PFSK-1 (cell line): Measurements from ENCODE around the gene LRRC36.

Experiments
- FOXP2 ChIP-seq: optimal IDR thresholded peaks from 2 replicates; pipeline ENCODE3; 2011; ENCODE audit warnings: borderline replicate concordance, control low read depth, inconsistent platforms; ENCODE audit not compliant: insufficient read depth; ENCODE audit errors: extremely low read length, extremely low read depth
- POLR2AphosphoS5 ChIP-seq: IDR thresholded peaks from 2 replicates; pipeline ENCODE4 v1.6.1; 2012; ENCODE audit warnings: low read depth, mild to moderate bottlenecking, control low read depth, low read length, moderate library complexity
- SIN3A ChIP-seq: IDR thresholded peaks from 2 replicates; pipeline ENCODE4 v1.6.1; 2012; ENCODE audit warnings: mild to moderate bottlenecking, low read length, moderate library complexity, borderline replicate concordance; ENCODE audit not compliant: insufficient read depth
- TAF1 ChIP-seq: IDR thresholded peaks from 2 replicates; pipeline ENCODE4 v1.6.1; 2012; ENCODE audit warnings: low read length, control low read depth, borderline replicate concordance; ENCODE audit not compliant: insufficient read depth
- TF ChIP-seq, protein P1 (sequence below), 2 experiments: IDR thresholded peaks; 2 replicates each; pipeline versions ENCODE4 v1.6.1 to v1.8.0; 2011 to 2012; ENCODE audit warnings: low read depth in 2 of 2, low read length in 2 of 2, control low read depth in 1 of 2, inconsistent platforms in 1 of 2, mild to moderate bottlenecking in 1 of 2, moderate library complexity in 1 of 2; ENCODE audit not compliant: insufficient read depth in 1 of 2

LRRC36 gene

GRCh38 chr16:67386861-67387455, 60.3 kb downstream of the LRRC36 start:
- TF ChIP-seq TAF1 = no peak
- no peak for TF ChIP-seq SIN3A
- TF ChIP-seq, protein P1, sequence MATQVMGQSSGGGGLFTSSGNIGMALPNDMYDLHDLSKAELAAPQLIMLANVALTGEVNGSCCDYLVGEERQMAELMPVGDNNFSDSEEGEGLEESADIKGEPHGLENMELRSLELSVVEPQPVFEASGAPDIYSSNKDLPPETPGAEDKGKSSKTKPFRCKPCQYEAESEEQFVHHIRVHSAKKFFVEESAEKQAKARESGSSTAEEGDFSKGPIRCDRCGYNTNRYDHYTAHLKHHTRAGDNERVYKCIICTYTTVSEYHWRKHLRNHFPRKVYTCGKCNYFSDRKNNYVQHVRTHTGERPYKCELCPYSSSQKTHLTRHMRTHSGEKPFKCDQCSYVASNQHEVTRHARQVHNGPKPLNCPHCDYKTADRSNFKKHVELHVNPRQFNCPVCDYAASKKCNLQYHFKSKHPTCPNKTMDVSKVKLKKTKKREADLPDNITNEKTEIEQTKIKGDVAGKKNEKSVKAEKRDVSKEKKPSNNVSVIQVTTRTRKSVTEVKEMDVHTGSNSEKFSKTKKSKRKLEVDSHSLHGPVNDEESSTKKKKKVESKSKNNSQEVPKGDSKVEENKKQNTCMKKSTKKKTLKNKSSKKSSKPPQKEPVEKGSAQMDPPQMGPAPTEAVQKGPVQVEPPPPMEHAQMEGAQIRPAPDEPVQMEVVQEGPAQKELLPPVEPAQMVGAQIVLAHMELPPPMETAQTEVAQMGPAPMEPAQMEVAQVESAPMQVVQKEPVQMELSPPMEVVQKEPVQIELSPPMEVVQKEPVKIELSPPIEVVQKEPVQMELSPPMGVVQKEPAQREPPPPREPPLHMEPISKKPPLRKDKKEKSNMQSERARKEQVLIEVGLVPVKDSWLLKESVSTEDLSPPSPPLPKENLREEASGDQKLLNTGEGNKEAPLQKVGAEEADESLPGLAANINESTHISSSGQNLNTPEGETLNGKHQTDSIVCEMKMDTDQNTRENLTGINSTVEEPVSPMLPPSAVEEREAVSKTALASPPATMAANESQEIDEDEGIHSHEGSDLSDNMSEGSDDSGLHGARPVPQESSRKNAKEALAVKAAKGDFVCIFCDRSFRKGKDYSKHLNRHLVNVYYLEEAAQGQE (IDR thresholded peaks at IDR 0.05; ENCODE audit: insufficient read depth in 1 of 2, low read depth in 2 of 2, low read length in 2 of 2) = no peak
- TF ChIP-seq POLR2AphosphoS5 = no peak
- TF ChIP-seq FOXP2 = no peak

GRCh38 chr16:67387479-67388079, 61.0 kb downstream of the LRRC36 start:
- TF ChIP-seq, protein P1 (IDR thresholded peaks at IDR 0.05; ENCODE audit: insufficient read depth in 1 of 2, low read depth in 2 of 2, low read length in 2 of 2) = no peak
- TF ChIP-seq FOXP2 = no peak
- TF ChIP-seq SIN3A = no peak
- TF ChIP-seq TAF1 = no peak
- no peak for TF ChIP-seq POLR2AphosphoS5

DNA sequence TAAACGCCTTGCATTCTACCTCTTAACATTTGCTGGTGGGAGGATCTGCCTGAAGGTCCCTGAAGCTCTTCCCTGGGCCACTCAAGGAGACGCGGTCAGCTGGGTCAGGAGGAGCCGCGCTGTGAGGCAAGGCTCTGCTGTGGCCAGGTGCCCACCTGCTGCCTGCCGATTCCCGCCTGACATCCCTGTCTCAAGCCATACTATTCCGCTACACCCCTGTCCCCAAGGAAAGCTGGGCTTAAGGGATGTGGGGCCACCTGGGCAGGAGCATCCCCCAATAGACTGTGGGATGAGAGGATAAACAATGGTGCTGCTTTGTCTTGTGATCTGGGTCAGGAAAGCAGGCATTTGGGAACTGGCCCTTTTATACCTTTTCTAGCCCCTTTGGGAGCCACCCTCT, 61.6 kb downstream of the LRRC36 start:
- TF ChIP-seq FOXP2 = no peak
- no peak for TF ChIP-seq SIN3A
- TF ChIP-seq POLR2AphosphoS5 = no peak
- TF ChIP-seq TAF1 = no peak

DNA sequence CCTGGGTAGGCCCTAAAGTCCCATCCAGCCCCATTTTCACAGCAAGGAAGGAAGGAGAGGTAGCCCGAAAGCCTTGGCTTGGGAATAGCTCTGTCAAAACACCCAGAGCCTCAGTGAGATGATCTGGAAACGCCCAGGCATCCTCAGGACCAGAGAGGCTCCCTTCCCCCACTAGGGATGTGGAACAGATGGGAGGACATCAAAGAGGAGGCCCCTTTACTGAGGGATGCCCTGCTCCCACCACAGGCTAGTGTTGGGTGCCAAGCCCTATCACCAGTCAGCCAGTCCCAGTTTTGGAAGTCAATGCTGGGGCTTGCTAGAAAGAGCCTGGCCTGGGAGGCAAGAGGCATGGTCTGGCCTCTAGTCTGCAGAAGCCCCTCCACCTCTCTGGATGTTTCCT, 62.0 kb downstream of the LRRC36 start:
- TF ChIP-seq TAF1 (no peak), POLR2AphosphoS5 (no peak)

DNA sequence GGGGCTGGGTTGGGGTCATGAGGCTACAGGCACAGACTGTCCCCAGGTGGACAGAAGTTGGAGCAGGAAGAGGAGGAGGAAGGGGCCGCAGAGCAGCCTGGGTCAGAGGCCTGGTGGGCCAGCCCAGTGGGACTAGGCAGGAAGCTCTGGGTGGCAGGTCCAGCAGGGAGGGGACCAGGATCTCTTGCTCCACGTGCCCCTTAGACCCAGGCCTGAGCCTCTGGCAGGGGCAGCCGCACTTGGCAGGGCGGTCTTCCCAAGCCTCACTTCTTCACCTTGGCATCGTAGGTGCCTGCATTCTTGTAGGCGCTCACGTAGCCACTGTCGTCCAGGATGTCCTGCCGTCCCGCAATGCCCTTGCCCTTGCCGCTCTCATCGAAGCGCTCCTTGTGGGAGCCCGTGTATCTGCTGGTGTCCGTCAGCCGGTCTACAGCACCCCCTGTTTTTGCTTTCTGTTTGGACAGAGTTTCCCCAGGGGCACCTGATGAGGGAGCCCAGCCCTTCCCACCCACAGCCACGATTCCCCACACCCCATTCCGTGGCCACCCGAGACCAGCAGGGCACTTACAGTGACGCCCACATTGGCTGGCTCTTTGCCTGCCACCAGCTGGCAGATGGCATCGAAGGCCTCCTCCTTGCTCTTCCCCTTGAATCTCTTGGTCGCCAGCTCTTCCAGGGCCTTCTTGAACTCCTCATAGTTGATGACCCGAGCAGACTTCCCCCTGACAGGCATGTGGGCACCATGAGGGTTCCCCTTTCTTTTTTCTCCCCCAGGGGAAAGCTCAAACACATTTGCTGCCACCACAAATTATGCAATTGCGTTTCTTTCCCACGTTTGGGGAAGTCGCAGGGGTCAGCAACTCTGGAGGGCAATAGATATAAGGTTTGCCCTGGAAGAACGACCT, 63.5 kb downstream of the LRRC36 start:
- no peak for TF ChIP-seq TAF1

DNA sequence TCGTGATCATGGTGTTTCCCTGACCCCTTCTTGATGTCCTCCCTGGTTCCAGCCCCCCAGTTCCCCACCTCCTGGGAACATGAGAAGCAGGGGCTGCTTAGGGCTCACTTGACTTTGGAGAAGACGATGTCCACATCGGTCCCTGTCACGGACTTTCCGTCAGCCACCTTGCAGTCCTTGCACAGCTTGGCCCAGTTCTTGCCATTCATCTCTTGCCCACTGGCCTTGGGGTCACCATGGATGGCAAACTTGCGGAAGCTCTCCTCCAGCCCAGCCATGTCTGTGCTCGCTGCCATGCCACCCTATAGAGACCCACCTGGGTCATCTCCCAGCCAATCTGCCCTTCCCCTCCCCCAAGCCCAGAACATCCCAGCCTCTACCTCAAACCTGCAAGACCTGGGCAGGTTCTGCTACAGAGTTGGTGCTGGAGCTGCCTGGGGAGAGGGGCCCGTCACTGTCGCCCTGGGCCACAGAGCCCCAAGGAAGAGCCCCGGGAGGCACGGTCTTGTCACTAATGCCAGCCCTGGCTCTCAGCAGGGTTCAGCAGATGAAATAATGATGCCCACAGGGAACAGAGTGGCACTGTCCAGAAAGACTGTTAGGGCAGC, 64.3 kb downstream of the LRRC36 start:
- TF ChIP-seq TAF1 (no peak), POLR2AphosphoS5 (no peak), FOXP2 (no peak), SIN3A (no peak)
- TF ChIP-seq, protein P1 (IDR thresholded peaks at IDR 0.05; ENCODE audit: insufficient read depth in 1 of 2, low read depth in 2 of 2, low read length in 2 of 2) = no peak
